Measurements from ENCODE around the gene TMEM69.
"Not testable (repeated sequence)": the region's sequence is repeated elsewhere in the genome, so short reads cannot be mapped to it uniquely, and the experiment has no call there.

TMEM69 gene

DNA sequence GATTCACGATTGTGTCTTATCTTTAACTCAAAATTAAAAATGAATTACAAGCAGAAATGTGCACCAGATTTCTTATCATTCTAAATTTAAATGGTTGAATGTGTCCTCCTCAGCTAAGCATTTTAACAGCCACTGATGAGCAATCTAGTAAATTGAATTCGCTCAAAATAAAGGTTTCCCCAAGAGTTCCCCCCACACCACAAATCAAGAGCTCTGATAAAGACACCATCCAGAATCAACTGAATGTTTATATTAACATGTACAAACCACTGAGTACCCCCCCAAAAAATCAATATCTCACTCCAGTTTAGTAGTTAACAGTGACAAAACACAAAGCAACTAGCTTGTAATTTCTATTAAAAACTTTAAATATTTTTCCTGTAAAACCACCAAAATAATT lies 3.6 kb upstream of the TMEM69 start:
- DNase-seq (ENCODE audit: insufficient read length) (no peak), FAIRE-seq (no peak)
- TF ChIP-seq TAF1 (IDR thresholded peaks at IDR 0.05; ENCODE audit: borderline replicate concordance, low read depth, low read length) (no peak), POLR2A (IDR thresholded peaks at IDR 0.05; ENCODE audit: low read depth, low read length) (no peak), POLR2AphosphoS5 (IDR thresholded peaks at IDR 0.05; ENCODE audit: low read depth, low read length) (no peak)

DNA sequence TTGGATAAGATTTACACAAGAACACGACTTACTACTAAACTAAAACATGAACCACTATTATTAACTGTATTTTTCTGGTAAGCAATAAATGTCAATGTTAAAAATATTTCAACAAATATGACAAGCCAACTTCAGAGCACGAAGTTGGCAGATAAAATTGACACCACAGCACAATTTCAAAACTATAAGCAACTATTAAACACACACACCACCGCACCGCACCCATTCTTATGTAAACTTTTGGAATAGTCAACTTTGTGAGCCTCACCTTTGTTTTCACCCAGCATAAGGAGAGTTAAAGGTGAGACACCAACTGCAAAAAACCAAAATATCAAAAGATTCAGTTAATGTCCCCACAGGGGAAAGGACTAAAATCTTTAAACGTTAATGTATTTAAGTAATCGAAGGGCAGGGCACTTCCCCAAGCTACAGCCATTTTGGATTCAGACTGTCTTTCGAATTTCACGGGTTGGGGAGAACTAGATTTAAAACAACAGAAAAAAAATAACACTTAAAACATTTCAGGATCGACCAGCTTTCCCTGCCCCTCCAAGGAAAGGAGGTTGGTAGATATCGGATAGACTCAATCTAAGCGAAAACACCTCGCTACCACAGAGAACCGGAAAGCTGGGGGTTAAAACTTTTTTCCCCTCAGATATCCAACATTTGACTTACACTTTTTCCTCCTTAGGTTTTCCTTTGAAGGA lies 2.5 kb upstream of the TMEM69 start:
- TF ChIP-seq TAF1 (IDR thresholded peaks at IDR 0.05; ENCODE audit: borderline replicate concordance, low read depth, low read length), result no peak
- no peak for TF ChIP-seq POLR2A (IDR thresholded peaks at IDR 0.05; ENCODE audit: low read depth, low read length)
- no peak for TF ChIP-seq POLR2AphosphoS5 (IDR thresholded peaks at IDR 0.05; ENCODE audit: low read depth, low read length)
- DNase-seq (ENCODE audit: insufficient read length) (no peak), FAIRE-seq (no peak)

DNA sequence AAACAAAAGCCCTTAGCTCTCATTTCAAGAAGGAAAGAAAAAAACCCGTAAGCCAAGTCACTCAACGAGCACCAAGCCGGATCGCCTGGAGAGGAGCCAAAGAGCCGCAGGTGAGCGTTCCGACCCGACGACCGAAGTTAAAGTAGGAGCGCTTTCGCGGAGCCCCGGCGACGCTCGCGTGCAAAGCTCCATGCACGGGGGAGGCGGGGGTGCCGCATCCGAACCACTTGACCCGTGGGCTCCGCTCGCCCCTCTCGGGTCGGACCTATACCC lies 2.0 kb upstream of the TMEM69 start:
- DNase-seq (ENCODE audit: insufficient read length) (peak; percentile 14), FAIRE-seq (no peak)
- no peak for TF ChIP-seq POLR2AphosphoS5 (IDR thresholded peaks at IDR 0.05; ENCODE audit: low read depth, low read length)

DNA sequence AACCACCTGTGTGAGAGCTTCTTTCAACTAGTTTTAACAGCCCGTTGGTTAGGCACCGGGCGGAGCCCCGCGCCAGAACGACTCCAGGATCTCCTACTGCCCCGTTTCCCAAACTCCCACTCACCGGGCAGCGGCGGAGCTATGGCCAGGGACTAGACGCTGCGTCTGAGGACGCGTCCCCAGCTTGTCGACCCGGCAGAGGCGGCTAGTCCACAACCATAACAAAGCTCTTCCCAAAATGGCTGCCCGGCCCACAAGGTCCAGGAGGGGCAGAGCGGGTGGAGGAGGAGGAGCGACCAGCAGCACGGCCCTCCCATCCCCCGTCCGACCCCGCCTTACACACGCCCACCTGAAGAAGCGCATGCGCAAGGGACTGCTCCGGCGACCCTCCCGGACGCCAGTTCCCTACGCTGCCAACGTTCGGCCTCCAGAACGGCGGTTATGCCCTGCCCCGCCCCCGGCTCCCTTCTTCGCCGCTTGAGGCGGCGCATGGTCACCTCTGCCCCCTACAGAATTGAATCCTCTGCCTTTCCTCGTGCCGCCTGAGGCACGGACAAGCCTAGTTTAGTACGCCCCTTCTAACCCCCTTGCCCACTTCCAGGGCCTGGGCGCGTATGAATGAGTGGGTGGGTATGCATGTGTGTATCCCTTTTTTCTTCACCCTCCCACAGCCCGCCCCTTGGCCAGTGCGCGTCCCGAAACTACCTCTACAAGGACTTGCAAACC lies 1.5 kb upstream of the TMEM69 start, which contains the start of gene GPBP1L1:
GPBP1L1 (minus strand) TSS at position 246 of the 726 bp plus-strand sequence. CDS start 27,446 bp downstream, outside the sequence.
- TF ChIP-seq POLR2A (IDR thresholded peaks at IDR 0.05; ENCODE audit: low read depth, low read length) (peak; percentile 81), POLR2AphosphoS5 (IDR thresholded peaks at IDR 0.05; ENCODE audit: low read depth, low read length) (peak; percentile 46), TAF1 (IDR thresholded peaks at IDR 0.05; ENCODE audit: borderline replicate concordance, low read depth, low read length) (peak; percentile 49; the same call in 1 of the 2 replicates)
- FAIRE-seq (peak; percentile 99), DNase-seq (ENCODE audit: insufficient read length) (peak; percentile 94)

DNA sequence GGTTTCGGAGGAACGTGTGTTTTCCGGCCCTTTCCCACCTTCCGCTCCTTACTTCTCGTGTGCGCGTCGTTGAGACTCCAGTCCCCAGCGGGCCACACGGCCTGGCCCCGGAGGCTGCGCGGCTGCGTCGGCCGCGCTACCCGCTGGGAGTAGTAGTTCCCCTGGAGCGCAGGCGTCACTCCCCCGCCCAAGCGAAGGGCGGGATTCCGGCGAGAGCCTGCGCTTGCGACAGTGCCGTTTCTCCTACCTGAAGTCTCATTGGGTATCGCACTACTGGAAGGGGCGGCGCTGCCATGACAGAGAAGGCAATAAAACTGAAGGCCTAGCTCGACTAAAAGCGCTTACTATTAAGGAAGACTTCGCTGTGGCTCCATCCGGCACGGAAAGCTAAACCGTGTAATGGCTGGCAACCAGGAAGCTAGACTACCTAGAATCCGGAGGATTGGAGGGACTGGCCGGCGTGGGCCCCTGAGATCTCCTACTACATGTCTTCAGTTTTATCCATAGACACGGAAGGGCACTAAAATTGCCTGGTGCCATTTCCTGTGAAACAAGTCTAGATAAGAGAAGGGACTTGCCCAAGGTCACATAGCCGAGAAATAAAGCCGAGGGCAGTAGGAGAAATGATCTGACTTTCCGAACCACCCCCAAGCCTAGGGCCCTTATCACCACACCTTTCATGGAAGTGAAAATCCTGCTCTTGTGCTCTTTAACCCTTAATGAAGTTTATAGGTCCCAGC lies 797 bp upstream of the TMEM69 start:
- TF ChIP-seq POLR2AphosphoS5 (IDR thresholded peaks at IDR 0.05; ENCODE audit: low read depth, low read length) (peak; percentile 97), TAF1 (IDR thresholded peaks at IDR 0.05; ENCODE audit: borderline replicate concordance, low read depth, low read length) (peak; percentile 91), POLR2A (IDR thresholded peaks at IDR 0.05; ENCODE audit: low read depth, low read length) (peak; percentile 95)
- no peak for FAIRE-seq
- DNase-seq (ENCODE audit: insufficient read length), result peak; percentile 80

- DNase-seq (ENCODE audit: insufficient read length); FAIRE-seq: not testable (repeated sequence)
These were observed 5.8 kb downstream of the TMEM69 start for GRCh38 chr1:45693811-45694210.

GRCh38 chr1:45694823-45695222 lies 6.8 kb downstream of the TMEM69 start:
- FAIRE-seq (no peak), DNase-seq (ENCODE audit: insufficient read length) (no peak)
- TF ChIP-seq POLR2A (IDR thresholded peaks at IDR 0.05; ENCODE audit: low read depth, low read length), result no peak
- no peak for TF ChIP-seq TAF1 (IDR thresholded peaks at IDR 0.05; ENCODE audit: borderline replicate concordance, low read depth, low read length)
- TF ChIP-seq POLR2AphosphoS5 (IDR thresholded peaks at IDR 0.05; ENCODE audit: low read depth, low read length), result no peak

DNA sequence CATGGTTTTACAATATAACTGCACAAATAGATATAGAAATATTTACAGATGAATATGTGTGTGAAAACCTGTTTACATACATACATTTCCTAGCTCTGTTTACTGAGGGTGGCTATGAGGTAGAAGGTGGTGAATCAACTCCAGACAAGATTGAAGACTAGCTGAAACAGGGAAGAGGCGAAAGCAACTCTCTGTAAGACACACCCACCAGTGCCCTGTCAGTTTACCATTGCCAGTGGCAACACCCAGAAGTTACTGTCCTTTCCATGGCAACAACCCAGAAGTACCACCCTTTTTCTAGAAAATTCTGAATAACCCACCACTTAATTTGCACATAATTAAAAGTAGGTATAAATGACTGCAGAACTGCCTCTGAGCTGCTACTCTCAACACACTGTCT lies 16.7 kb downstream of the TMEM69 start:
- DNase-seq (ENCODE audit: insufficient read length) (no peak), FAIRE-seq (peak; percentile 5)
- no peak for TF ChIP-seq POLR2A (IDR thresholded peaks at IDR 0.05; ENCODE audit: low read depth, low read length)
- TF ChIP-seq POLR2AphosphoS5 (IDR thresholded peaks at IDR 0.05; ENCODE audit: low read depth, low read length), result no peak
- no peak for TF ChIP-seq TAF1 (IDR thresholded peaks at IDR 0.05; ENCODE audit: borderline replicate concordance, low read depth, low read length)

DNA sequence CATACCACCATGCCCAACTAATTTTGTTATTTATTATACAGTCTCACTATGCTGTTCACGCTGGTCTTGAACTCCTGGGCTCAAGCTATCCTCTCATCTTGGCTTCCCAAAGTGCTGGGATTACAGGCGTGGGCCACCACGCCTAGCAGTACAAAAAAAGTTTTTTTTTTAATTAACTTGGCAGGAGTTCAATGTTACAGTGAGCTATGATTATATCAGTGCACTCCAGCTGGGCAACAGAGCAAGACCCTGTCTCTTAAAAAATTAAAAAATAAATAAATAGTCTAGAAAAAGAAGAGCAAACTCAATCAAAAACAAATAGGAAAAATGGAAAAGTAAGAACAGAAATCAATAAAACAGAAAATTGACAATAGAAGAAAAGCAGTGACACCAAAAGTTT lies 25.7 kb downstream of the TMEM69 start:
- DNase-seq (ENCODE audit: insufficient read length) (no peak), FAIRE-seq (no peak)
- TF ChIP-seq POLR2A (IDR thresholded peaks at IDR 0.05; ENCODE audit: low read depth, low read length) (no peak), POLR2AphosphoS5 (IDR thresholded peaks at IDR 0.05; ENCODE audit: low read depth, low read length) (no peak), TAF1 (IDR thresholded peaks at IDR 0.05; ENCODE audit: borderline replicate concordance, low read depth, low read length) (no peak)

- FAIRE-seq, result no peak
- no peak for DNase-seq (ENCODE audit: insufficient read length)
- TF ChIP-seq TAF1 (IDR thresholded peaks at IDR 0.05; ENCODE audit: borderline replicate concordance, low read depth, low read length) (no peak), POLR2A (IDR thresholded peaks at IDR 0.05; ENCODE audit: low read depth, low read length) (no peak), POLR2AphosphoS5 (IDR thresholded peaks at IDR 0.05; ENCODE audit: low read depth, low read length) (no peak)
These were observed 28.7 kb downstream of the TMEM69 start for GRCh38 chr1:45716700-45717099.

DNA sequence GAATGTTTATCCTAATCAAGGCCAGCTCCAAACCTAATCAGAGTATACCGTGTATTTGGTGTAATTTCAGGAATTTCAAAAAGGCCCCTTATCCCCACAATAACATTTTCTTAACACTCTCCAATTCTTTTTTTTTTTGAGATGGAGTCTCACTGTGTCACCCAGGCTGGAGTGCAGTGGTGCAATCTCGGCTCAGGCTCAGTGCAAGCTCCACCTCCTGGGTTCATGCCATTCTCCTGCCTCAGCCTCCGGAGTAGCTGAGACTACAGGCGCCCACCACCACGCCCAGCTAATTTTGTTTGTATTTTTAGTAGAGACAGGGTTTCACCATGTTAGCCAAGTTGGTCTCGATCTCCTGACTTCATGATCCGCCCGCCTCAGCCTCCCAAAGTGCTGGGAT lies 29.4 kb downstream of the TMEM69 start:
- not testable (repeated sequence) for FAIRE-seq; DNase-seq (ENCODE audit: insufficient read length)

DNA sequence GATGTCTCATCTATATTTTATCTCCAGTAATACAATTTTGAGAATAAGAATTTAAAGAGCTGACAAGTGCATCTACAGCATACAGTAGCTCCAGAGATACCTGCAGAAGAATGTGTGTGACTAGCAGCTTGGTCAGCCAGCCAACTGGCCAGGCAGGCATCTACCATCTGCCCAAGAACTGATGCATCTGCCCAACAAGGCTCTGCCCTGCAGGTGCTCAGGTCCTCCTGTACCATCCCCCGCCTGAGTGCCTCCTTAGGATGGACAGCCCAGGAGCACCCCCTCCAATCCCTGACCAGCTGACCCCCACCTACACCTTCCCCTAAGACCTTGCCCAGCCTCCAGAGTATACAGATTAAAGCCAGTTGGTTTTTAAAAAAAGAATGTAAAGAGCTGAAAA lies 30.3 kb downstream of the TMEM69 start:
- DNase-seq (ENCODE audit: insufficient read length), result no peak
- TF ChIP-seq TAF1 (IDR thresholded peaks at IDR 0.05; ENCODE audit: borderline replicate concordance, low read depth, low read length) (no peak), POLR2AphosphoS5 (IDR thresholded peaks at IDR 0.05; ENCODE audit: low read depth, low read length) (no peak)
- FAIRE-seq, result no peak

Measured in GM12892 (cell line).